ENCODE results near the gene ITGBL1.

Gene ITGBL1

DNA sequence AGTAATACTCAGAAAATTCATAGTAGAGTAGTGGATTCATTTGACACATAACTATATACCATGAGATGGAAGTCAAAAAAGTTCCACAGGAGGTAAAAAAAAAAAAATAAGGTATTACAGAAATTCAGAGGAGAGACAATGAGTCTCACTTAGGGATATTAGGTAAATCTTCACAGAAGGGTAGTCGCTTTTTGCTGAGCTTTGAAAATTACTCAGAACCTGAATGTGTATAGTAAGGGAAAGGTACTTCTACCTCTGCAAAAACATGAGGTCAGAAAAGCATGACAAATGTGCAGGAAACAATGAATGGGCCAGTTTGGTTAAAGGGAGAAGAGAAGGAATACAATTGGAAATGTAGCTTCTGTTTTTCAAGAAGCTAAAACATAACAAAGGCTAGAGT is 250.6 kb downstream of the ITGBL1 start:
- DNase-seq (ENCODE audit: low spot score): no peak
- ChIA-PET CTCF (no interaction called here), POLR2A (ENCODE audit: low non-redundant PET) (no interaction called here)
- TF ChIP-seq, protein P1, sequence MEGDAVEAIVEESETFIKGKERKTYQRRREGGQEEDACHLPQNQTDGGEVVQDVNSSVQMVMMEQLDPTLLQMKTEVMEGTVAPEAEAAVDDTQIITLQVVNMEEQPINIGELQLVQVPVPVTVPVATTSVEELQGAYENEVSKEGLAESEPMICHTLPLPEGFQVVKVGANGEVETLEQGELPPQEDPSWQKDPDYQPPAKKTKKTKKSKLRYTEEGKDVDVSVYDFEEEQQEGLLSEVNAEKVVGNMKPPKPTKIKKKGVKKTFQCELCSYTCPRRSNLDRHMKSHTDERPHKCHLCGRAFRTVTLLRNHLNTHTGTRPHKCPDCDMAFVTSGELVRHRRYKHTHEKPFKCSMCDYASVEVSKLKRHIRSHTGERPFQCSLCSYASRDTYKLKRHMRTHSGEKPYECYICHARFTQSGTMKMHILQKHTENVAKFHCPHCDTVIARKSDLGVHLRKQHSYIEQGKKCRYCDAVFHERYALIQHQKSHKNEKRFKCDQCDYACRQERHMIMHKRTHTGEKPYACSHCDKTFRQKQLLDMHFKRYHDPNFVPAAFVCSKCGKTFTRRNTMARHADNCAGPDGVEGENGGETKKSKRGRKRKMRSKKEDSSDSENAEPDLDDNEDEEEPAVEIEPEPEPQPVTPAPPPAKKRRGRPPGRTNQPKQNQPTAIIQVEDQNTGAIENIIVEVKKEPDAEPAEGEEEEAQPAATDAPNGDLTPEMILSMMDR (conservative IDR thresholded peaks at IDR 0.05; ENCODE audit: low read depth): no peak
- no peak overlapping the region for H3K27ac ChIP-seq

DNA sequence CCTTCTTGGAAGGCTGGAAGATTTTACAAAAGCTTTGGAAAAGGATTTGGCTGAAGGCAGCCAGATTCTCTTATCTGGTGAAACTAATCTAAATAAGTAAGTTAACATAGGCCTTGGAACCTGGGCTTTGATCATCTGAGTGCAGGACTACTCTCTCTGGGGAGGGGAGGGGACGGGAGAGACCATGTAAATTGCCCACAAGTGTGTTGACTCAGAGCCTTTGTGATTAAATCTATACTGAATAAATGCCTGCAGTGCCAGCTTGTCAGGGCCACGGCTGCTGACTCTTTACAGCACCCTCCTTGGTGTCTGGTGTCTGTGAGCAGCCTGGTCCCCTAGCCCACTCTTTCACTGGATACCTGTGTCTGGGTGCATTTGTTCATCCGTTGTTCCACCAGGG is 251.4 kb downstream of the ITGBL1 start:
- H3K27ac ChIP-seq: no peak overlapping the region
- DNase-seq (ENCODE audit: low spot score): no peak
- TF ChIP-seq, protein P1 (conservative IDR thresholded peaks at IDR 0.05; ENCODE audit: low read depth): no peak
- CTCF ChIA-PET: no interaction called here
- POLR2A ChIA-PET (ENCODE audit: low non-redundant PET): no interaction called here

DNA sequence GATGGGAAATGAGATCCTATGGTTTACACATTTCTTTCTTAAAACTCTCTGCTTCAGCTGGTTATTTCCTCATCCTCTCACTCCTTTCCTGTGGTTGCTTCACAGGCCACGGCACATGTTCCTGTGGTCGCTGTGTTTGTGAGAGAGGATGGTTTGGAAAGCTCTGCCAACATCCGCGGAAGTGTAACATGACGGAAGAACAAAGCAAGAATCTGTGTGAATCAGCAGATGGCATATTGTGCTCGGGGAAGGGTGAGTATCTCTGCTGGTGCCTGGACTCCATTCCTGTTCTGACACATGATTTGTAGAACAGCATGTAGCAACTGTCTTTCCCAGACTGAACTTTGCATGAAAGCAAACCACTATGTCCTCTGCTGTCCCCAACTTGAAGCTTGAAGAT is 254.2 kb downstream of the ITGBL1 start:
- CTCF ChIA-PET: interaction anchor here (0.6 to 0.9 kb wide), 2 partner anchors 517 to 562 kb away, joined by 3 to 4 read pairs; no protein-coding TSS in a partner anchor
- POLR2A ChIA-PET (ENCODE audit: low non-redundant PET): no interaction called here
- H3K27ac ChIP-seq: peak overlapping the region; percentile 39; the same call in 1 of the 2 replicates
- TF ChIP-seq, protein P1 (conservative IDR thresholded peaks at IDR 0.05; ENCODE audit: low read depth): no peak
- peak; percentile 46 for DNase-seq (ENCODE audit: low spot score)

DNA sequence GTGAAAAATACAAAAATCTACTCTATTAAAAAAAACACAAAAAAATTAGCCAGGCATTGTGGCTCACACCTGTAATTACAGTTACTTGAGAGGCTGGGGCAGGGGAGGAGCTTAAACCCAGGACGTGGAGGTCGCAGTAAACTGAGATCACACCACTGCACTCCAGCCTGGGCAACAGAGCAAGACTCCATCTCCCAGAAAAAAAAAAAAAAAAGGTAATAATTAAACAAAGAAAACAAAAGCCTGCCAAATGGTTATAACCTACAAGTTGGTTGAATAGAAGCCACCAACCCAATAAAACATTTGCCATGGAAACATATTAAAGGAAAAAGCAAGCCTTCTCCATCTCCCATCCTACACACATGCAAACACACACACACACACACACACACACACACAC is 255.2 kb downstream of the ITGBL1 start:
- POLR2A ChIA-PET (ENCODE audit: low non-redundant PET): no interaction called here

DNA sequence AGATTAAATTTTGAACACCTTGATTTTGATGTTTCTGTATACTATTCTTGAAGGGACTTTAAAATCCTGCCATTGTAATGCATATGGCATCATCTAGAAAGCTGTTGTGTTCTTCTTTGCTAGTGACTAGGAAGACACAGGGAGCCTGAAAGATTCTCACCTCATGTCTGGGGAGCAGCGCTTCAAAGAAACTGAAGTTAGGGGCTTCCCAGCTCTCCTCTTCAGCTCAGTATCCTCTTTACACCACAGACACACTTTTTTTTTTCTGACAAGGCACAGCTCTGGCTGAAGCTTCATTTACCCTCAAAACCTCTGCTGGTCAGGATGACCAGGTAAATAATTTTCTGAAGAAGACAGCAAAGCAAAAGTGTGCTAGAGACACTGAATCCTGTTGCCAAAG is 255.6 kb downstream of the ITGBL1 start:
- ChIA-PET POLR2A (ENCODE audit: low non-redundant PET) (no interaction called here), CTCF (interaction anchor here (0.7 kb wide), 1 partner anchor 155 kb away, joined by 3 read pairs; no protein-coding TSS in a partner anchor)
- DNase-seq (ENCODE audit: low spot score): no peak
- no peak overlapping the region for H3K27ac ChIP-seq
- TF ChIP-seq, protein P1 (conservative IDR thresholded peaks at IDR 0.05; ENCODE audit: low read depth): no peak

More for the DNA sequence above, 255.2 kb downstream of the ITGBL1 start:
- CTCF ChIA-PET: interaction anchor here (0.6 to 0.7 kb wide), 2 partner anchors 155 to 349 kb away, joined by 3 read pairs; no protein-coding TSS in a partner anchor
- no peak overlapping the region for H3K27ac ChIP-seq
- TF ChIP-seq, protein P1 (conservative IDR thresholded peaks at IDR 0.05; ENCODE audit: low read depth): no peak
- no peak for DNase-seq (ENCODE audit: low spot score)

DNA sequence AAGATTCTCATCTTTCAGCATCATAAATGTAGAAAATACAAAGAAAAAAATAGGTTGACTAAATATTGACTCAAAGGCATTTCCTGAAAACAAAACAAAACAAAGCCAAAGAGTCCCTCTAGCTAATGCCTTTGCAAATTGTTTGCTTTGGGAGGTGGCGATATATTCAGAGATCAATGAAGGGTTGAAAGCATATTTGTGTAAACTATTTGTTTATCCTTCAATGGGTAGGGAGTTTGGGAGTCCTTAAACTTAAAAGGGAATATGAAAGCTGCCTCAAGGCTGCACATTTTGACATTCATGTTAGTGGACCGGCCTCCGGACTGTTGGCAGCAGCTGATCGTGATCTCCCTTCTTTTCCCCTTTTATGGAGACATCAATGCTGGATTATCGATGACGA is 257.5 kb downstream of the ITGBL1 start:
- TF ChIP-seq, protein P1 (conservative IDR thresholded peaks at IDR 0.05; ENCODE audit: low read depth): no peak
- H3K27ac ChIP-seq: no peak overlapping the region
- ChIA-PET CTCF (no interaction called here), POLR2A (ENCODE audit: low non-redundant PET) (no interaction called here)
- DNase-seq (ENCODE audit: low spot score): no peak

All from RWPE1 (cell line).